Ectodermal cell (in vitro differentiated cells): ENCODE results near the gene FAM241B.

ENCODE experiments used
- H3K27ac ChIP-seq: 2 replicates; pipeline ENCODE4 v1.7.0; 2013; ENCODE audit warnings: mild to moderate bottlenecking, low read depth, low read length; ENCODE audit not compliant: insufficient read depth, poor library complexity, severe bottlenecking
- H3K27me3 ChIP-seq: 2 replicates; pipeline ENCODE4 v1.7.0; 2013; ENCODE audit warnings: mild to moderate bottlenecking, low read length; ENCODE audit not compliant: insufficient read depth, control insufficient read depth, poor library complexity, severe bottlenecking
- H3K36me3 ChIP-seq: one replicate; pipeline ENCODE4 v1.7.0; 2013; ENCODE audit warnings: low read length; ENCODE audit not compliant: control insufficient read depth, insufficient read depth
- H3K4me1 ChIP-seq: one replicate; pipeline ENCODE4 v1.7.0; 2013; ENCODE audit warnings: low read length; ENCODE audit not compliant: control insufficient read depth, insufficient read depth
- H3K4me3 ChIP-seq: 2 replicates; pipeline ENCODE4 v1.7.0; 2013; ENCODE audit warnings: low read depth, low read length, control low read depth; ENCODE audit not compliant: insufficient read depth
- H3K9me3 ChIP-seq: 2 replicates; pipeline ENCODE4 v1.7.0; 2013; ENCODE audit warnings: mild to moderate bottlenecking, low read length, moderate library complexity; ENCODE audit not compliant: control insufficient read depth
- WGBS, 2 experiments: methylation state at CpG; one replicate each; pipeline ENCODE4 v1.1.7; 2013; ENCODE audit warnings: missing lambda C conversion rate in 2 of 2; 5-methylcytosine and 5-hydroxymethylcytosine counted together

The FAM241B gene

DNA sequence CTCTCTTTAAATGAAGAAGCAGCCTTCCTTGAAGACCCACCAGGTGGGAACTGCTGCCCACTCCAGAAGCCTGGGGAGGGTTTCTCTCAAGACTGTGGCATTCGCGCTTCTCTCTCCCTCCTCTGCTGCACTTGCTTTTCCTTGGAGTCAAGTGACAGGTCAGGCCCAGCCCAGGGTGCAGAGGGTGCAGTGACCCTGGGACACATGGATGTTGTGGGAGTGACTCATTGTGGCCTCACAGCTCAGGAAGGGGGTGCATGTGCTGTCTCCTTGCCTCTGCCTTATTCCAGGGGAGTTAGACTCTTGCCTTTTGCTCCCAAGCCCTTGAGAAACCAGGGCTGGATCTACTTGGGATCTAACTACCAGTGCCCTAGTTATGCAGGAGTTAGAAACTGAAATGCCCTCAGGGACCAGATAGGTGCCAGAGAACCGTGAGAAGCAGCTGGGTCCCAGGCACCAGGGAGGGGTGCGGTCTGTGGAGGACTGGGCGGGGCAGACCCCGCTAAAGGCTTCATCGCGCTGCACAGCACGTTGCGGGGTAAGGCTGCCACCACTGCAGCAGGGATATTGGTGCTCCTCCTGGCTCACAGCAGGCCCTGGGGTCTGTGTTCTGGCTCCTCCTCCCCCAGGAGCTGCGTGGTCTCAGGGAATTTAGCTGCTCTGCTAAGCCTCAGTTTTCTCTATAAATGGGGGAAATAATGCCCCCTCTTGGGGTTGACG, 11.4 kb downstream of the FAM241B start:
- Histone ChIP-seq H3K4me3 (no peak overlapping the region), H3K36me3 (no peaks in the 10 kb centered on the region), H3K27ac (no peak overlapping the region), H3K9me3 (no peaks in the 10 kb centered on the region), H3K27me3 (peaks cover 4% of the 10 kb centered on the region), H3K4me1 (peaks cover 13% of the 10 kb centered on the region)
- 66 to 71% methylated on average over 10 to 12 of the region's 12 CpGs for WGBS, 2 experiments

DNA sequence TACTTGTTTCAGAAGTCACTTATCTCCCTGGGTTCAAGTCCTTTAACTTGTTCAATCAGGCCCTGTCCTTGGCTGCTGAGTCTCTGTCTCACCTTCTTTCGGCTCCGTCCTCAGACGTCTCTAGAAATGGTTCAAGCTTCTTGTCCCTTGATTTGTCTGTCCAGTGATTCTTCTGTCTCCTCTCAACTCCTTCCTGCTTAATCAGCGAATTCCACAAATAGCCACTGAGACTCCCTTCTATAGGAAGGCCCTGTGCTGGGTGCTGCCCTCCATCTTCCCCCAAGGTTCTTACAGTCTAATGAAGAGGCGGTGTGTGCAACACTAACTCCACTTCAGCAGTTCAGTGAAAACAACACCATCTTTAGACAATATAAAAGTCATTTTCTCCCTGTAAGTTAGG, 12.7 kb downstream of the FAM241B start:
- H3K27me3 ChIP-seq = peaks cover 4% of the 10 kb centered on the region
- H3K27ac ChIP-seq = no peak overlapping the region
- H3K9me3 ChIP-seq = no peaks in the 10 kb centered on the region
- peaks cover 16% of the 10 kb centered on the region for H3K4me1 ChIP-seq
- WGBS, 2 experiments = 91 to 92% methylated on average over 5 of the region's 5 CpGs
- no peak overlapping the region for H3K4me3 ChIP-seq
- no peaks in the 10 kb centered on the region for H3K36me3 ChIP-seq

DNA sequence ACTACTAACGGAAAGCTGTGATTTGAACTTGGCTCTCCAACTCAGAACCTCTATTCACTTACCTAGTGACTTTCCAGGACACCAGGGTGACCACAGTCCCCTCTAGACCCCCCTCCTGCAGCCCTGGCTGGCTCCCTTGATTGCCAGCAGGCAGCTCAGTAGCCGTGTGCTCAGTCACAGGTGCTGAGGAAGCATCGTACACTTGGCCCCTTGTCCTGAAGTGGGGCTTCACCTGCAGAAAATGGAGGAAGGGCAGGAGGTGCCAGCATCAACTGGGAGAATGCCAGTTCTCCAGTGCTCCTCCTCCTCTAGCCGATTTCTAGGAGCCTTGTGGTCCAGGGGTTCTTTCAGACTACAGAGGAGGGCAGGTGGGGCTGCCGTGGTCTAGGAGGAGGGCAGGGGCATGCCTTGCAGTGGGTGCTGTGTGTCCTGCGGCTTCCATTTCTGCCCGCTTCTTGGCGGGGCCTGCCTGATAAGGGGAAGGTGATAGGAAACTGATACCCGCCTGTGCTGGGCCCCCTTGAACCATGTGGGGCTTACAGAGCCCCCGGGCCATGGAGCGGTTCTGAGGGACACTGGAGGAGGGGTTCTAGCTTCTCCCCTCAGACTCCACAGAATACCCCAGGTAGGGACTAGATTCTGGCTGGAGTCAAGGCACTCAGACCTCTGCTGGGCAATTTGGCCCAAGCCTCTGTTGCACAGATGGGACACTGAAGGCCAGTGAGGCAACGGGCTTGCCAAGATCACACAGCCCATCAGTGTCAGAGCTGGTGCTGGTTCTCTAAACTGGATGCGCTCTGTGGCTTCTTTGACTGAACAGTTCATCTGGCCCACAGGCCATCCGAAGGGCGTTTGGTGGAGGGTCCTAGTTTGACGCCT, 14.0 kb downstream of the FAM241B start:
- Histone ChIP-seq H3K27ac (no peak overlapping the region), H3K9me3 (no peaks in the 10 kb centered on the region), H3K4me3 (no peak overlapping the region), H3K36me3 (no peaks in the 10 kb centered on the region), H3K4me1 (peaks cover 16% of the 10 kb centered on the region), H3K27me3 (peaks cover 4% of the 10 kb centered on the region)
- 77 to 82% methylated on average over 16 of the region's 16 CpGs for WGBS, 2 experiments

DNA sequence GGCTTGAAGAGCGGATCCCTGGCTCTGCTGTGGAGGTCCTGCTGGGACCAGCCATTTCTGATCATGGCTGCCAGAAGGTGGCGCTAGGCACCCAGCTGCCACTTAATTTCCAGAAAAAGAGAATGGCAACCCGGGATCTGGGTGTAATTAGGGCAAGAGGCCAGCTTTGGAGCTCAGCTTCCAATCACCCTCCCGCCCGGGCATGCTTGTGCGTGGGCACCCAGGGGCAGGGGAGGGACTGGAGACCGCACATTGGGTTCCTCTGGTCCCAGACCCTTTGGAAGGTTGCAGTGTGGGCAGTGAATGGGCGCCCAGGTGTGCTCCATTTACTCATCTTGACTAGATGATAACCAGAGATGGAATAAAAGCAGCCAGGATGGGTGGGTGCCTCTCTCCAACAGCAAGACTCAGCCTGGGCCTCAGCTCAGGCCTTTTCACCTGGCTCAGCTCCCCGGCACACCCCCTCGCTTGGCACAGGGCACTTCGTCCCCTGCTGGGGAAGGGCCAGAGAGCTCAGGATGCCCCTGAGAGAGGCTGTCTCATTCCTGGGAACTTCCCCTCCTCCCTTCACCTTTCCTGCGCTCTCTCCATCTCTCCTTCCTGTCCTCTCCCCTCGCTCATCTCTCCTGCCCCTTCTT, 14.7 kb downstream of the FAM241B start:
- Histone ChIP-seq H3K36me3 (no peaks in the 10 kb centered on the region), H3K27me3 (peaks cover 4% of the 10 kb centered on the region), H3K4me1 (peaks cover 16% of the 10 kb centered on the region), H3K27ac (no peak overlapping the region), H3K9me3 (no peaks in the 10 kb centered on the region), H3K4me3 (no peak overlapping the region)
- 54 to 56% methylated on average over 13 of the region's 13 CpGs for WGBS, 2 experiments

DNA sequence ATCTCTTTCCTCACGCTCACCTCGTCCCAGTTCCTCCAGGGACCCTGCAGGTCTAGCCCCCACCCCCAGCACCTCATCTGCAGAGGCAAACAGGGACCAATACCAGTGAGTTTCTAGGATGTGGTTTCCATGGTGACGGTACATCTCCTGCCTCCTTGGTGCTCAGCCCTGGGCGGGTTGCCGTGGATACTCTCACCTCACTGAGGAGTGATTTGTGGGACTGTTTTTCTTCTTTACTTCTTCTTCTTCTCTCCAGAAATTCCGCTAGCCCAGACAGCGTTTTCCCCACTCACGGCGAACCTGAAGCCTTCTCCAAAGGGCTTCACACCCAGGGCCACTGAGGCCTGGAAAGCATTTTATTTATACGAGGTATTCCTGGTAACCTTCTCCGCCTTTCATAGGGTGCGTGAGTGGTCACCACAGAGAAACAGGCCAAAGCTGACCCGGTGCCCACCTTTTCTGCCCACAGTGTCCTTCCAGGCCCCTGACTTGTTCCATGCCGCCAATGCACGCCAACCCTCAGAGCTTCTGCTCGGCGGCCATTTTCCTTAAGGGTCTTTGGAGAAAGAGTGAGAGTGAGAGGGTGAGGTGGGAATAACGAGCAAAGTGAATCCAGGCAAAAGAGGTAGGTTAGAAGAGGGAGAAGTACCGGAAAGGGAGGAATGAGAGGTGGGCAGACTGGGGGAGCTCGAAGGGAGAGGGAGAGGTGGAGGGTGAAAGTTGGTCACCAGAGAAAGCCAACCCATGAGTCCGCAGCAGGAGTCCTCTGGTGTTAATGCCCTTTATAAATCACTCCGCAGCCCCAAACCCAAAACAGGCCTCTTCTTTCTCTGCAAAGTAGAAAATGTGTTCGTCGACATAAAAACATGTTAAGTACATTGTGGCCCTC, 15.5 kb downstream of the FAM241B start:
- no peak overlapping the region for H3K27ac ChIP-seq
- WGBS, 2 experiments = 86 to 88% methylated on average over 24 of the region's 24 CpGs
- no peak overlapping the region for H3K4me3 ChIP-seq

DNA sequence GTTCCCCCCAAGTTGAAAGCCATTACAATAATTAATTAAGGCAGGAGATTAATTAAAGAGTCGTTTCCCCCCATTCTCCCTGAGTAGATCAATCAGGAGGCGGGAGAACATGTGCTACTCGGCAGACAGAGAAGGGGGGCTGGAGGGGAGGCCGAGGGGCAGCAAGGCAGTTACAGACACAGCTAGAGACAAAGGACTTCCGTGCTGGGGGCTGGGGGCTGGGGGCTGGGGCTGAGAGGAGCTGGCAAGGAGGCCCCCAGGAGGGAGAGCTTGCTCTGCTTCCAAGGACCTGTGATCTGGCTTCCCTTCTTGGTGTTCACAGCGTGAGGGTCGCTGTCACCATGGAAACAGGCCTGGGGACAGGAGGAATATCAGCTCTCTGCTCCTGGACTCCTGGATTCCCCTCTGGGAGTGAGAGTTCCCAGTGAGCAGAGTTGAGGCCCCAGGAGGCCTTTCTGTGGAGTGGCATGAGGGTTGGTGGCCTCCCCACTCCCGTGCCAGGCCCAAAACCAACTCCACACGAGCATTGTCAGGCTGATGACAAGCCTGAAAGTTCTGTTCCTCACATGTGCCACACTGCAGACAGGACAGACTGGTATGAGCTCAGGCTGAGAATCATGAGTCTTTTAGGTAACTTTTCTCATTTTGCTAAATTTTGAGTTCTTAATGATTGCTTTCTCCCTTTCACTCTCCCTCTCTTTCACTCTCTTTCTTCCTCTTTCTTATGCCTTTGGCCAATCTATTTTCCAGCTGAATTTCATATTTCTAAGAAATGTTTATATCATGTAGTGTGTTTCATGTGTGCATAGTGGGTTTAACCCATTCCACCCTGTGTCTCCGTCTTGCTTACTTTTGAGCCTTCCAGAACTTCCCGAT, 16.4 kb downstream of the FAM241B start:
- H3K9me3 ChIP-seq = no peaks in the 10 kb centered on the region
- H3K36me3 ChIP-seq = no peaks in the 10 kb centered on the region
- H3K4me3 ChIP-seq = no peak overlapping the region
- no peak overlapping the region for H3K27ac ChIP-seq
- 9 to 25% methylated on average over 9 to 10 of the region's 11 CpGs for WGBS, 2 experiments
- H3K27me3 ChIP-seq = peaks cover 4% of the 10 kb centered on the region
- H3K4me1 ChIP-seq = peaks cover 20% of the 10 kb centered on the region

More for the DNA sequence above, 15.5 kb downstream of the FAM241B start:
- peaks cover 20% of the 10 kb centered on the region for H3K4me1 ChIP-seq
- no peaks in the 10 kb centered on the region for H3K36me3 ChIP-seq
- H3K27me3 ChIP-seq = peaks cover 4% of the 10 kb centered on the region
- H3K9me3 ChIP-seq = no peaks in the 10 kb centered on the region

DNA sequence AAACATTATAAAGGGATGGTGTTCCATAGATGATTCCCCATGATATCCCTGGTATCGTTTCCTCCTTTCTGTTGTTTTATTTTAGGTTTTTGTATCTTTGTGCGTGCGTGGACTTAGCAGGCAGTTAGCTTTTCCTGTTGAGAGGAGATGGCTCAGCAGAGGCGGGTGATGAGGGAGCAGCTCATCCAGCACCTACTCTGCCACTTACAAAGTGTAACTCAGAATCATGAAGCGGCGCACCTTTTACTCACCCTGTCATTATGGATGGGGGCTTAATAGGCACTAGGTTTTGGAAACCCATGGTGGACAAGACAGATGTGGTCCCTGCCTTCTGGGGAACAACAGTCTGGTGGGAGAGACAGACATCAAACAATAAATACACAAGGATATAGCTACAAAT, 17.1 kb downstream of the FAM241B start:
- Histone ChIP-seq H3K9me3 (no peaks in the 10 kb centered on the region), H3K27me3 (peaks cover 4% of the 10 kb centered on the region), H3K4me3 (no peak overlapping the region), H3K4me1 (peaks cover 20% of the 10 kb centered on the region), H3K36me3 (no peaks in the 10 kb centered on the region), H3K27ac (no peak overlapping the region)
- WGBS, 2 experiments = 92% methylated on average over 3 to 6 of the region's 6 CpGs

DNA sequence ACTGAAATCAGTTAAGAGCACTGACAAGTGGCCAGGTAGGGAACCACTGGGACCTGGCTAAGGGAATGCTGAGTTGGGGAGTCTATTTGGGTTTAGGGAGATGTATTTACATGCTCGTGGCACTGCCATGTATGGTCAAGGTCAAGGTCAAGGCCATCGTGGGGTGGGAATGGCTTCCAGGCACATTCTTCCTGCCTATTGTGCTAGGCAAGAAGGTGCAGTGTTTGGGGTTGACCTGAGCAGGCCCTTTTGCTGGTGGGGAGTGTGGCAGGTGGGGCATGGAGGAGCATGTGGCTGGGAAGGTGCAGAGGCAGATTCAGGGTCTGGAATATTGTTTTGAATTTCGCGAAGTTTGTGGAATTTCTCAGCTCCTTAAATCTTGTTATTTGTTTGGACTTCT, 17.8 kb downstream of the FAM241B start:
- no peak overlapping the region for H3K27ac ChIP-seq
- WGBS, 2 experiments = 89 to 94% methylated on average over 4 of the region's 4 CpGs
- peaks cover 20% of the 10 kb centered on the region for H3K4me1 ChIP-seq
- H3K27me3 ChIP-seq = peaks cover 4% of the 10 kb centered on the region
- H3K36me3 ChIP-seq = no peaks in the 10 kb centered on the region
- no peak overlapping the region for H3K4me3 ChIP-seq
- no peaks in the 10 kb centered on the region for H3K9me3 ChIP-seq

DNA sequence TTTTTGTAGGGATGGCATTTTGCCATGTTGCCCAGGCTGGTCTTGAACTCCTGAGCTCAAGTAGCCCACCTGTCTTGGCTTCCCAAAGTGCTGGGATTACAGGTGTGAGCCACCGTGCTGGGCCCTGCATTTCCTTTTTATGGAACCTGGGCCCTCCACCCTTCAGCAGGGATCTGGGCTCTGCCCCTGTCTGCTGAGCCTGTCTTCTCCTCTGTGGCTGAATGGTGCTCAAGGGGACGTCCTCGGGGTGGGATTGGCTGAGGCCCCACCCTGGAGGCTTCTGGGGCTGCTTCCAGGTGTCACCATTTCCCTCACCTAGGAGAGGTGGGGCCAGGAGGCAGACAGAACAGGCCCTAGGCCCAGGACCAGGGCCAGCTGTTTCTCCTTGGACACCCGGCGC, 18.4 kb downstream of the FAM241B start:
- Histone ChIP-seq H3K27me3 (peaks cover 4% of the 10 kb centered on the region), H3K36me3 (no peaks in the 10 kb centered on the region), H3K4me3 (no peak overlapping the region), H3K4me1 (peaks cover 20% of the 10 kb centered on the region), H3K27ac (no peak overlapping the region), H3K9me3 (no peaks in the 10 kb centered on the region)
- WGBS, 2 experiments = 88 to 94% methylated on average over 5 of the region's 5 CpGs
